Neural cell (in vitro differentiated cells): Measurements from ENCODE around the gene VASH1. TPM values are rescaled to one million over a fixed set of nuclear protein-coding genes. Genes with fewer than 3 reads are reported as not detected.

Source experiments
- H2AFZ ChIP-seq: fragments of 200-600, 300-800 bp; sonication (generic), shearing (Covaris generic); 2 replicates; pipeline ENCODE4 v1.6.0; 2014; ENCODE audit warnings: low read depth, mild to moderate bottlenecking, antibody characterized with exemption, low read length, moderate library complexity
- H3F3A ChIP-seq: fragments of 200-600 bp; shearing (Covaris generic); 2 replicates; pipeline ENCODE4 v1.6.1; 2016; ENCODE audit warnings: mild to moderate bottlenecking, moderate library complexity, mixed read lengths, antibody characterized with exemption, low read length; ENCODE audit not compliant: insufficient read depth, poor library complexity, severe bottlenecking
- H3K27ac ChIP-seq: fragments of 200-600, 300-800 bp; sonication (generic), shearing (Covaris generic); 2 replicates; pipeline ENCODE4 v1.5.1; 2014; ENCODE audit warnings: mild to moderate bottlenecking, low read length, moderate library complexity
- H3K27me3 ChIP-seq: fragments of 300-800, 200-600 bp; sonication (generic), shearing (Covaris generic); 2 replicates; pipeline ENCODE4 v1.6.0; 2014; ENCODE audit warnings: mild to moderate bottlenecking, low read depth, low read length, moderate library complexity; ENCODE audit not compliant: insufficient read depth
- H3K36me3 ChIP-seq: fragments of 300-800, 200-600 bp; sonication (generic), shearing (Covaris generic); 2 replicates; pipeline ENCODE4 v1.5.1; 2014; ENCODE audit warnings: mild to moderate bottlenecking, antibody characterized with exemption, low read length, moderate library complexity; ENCODE audit not compliant: insufficient read depth
- H3K4me2 ChIP-seq: fragments of 300-800, 200-600 bp; sonication (generic), shearing (Covaris generic); 2 replicates; pipeline ENCODE4 v1.6.0; 2014; ENCODE audit warnings: mild to moderate bottlenecking, low read length
- H3K4me3 ChIP-seq: fragments of 300-800, 200-600 bp; sonication (generic), shearing (Covaris generic); 2 replicates; pipeline ENCODE4 v1.5.1; 2014; ENCODE audit warnings: mild to moderate bottlenecking, low read length, moderate library complexity
- H3K79me2 ChIP-seq: fragments of 200-600 bp; shearing (Covaris generic); replicated peaks from 2 replicates; pipeline ENCODE4 v1.6.0; 2014; ENCODE audit warnings: mild to moderate bottlenecking, low read length, moderate library complexity; ENCODE audit not compliant: insufficient read depth
- H3K9ac ChIP-seq: fragments of 300-800, 200-600 bp; sonication (generic), shearing (Covaris generic); 2 replicates; pipeline ENCODE4 v1.6.1; 2016; ENCODE audit warnings: mild to moderate bottlenecking, low read length, mixed read lengths
- H3K9me2 ChIP-seq: fragments of 200-600 bp; shearing (Covaris generic); 2 replicates; pipeline ENCODE4 v1.6.1; 2016; ENCODE audit warnings: mild to moderate bottlenecking, low read length, mixed read lengths; ENCODE audit not compliant: insufficient read depth
- H3K9me3 ChIP-seq: fragments of 200-600, 300-800 bp; sonication (generic), shearing (Covaris generic); 2 replicates; pipeline ENCODE4 v1.6.1; 2016; ENCODE audit warnings: mild to moderate bottlenecking, mixed run types, low read length, moderate library complexity, mixed read lengths
- H4K20me1 ChIP-seq: fragments of 200-600 bp; shearing (Covaris generic); 2 replicates; pipeline ENCODE4 v1.6.1; 2016; ENCODE audit warnings: mild to moderate bottlenecking, mixed run types; ENCODE audit not compliant: insufficient read depth
- EP300 ChIP-seq: fragments of 450-650 bp; conservative IDR thresholded peaks from 2 replicates; pipeline ENCODE4 v1.6.1; 2014; ENCODE audit warnings: antibody characterized with exemption, mild to moderate bottlenecking, moderate library complexity; ENCODE audit not compliant: poor library complexity, severe bottlenecking
- EZH2 ChIP-seq: fragments of 200-600, 300-800 bp; shearing (Covaris generic), sonication (generic); IDR thresholded peaks from 2 replicates; pipeline ENCODE4 v1.6.1; 2014; ENCODE audit warnings: antibody characterized with exemption, low read length, borderline replicate concordance, mild to moderate bottlenecking; ENCODE audit not compliant: insufficient read depth, poor library complexity, severe bottlenecking
- MXI1 ChIP-seq: fragments of 450-650 bp; conservative IDR thresholded peaks from 2 replicates; pipeline ENCODE4 v1.6.1; 2014; ENCODE audit warnings: antibody characterized with exemption, mild to moderate bottlenecking; ENCODE audit not compliant: poor library complexity, severe bottlenecking
- POLR2AphosphoS5 ChIP-seq: IDR thresholded peaks from 2 replicates; pipeline ENCODE4 v1.6.1; 2012
- RAD21 ChIP-seq: fragments of 450-650 bp; conservative IDR thresholded peaks from 2 replicates; pipeline ENCODE4 v1.6.1; 2014; ENCODE audit warnings: antibody characterized with exemption, mild to moderate bottlenecking, moderate library complexity
- SMC3 ChIP-seq: fragments of 450-650 bp; conservative IDR thresholded peaks from 2 replicates; pipeline ENCODE4 v1.6.1; 2014; ENCODE audit warnings: antibody characterized with exemption, mild to moderate bottlenecking, moderate library complexity; ENCODE audit not compliant: poor library complexity
- TAF1 ChIP-seq: IDR thresholded peaks from 2 replicates; pipeline ENCODE4 v1.6.1; 2012; ENCODE audit warnings: low read depth
- polyA plus RNA-seq: library from polyadenylated mRNA; depleted of rRNA; stranded (reverse); fragments of >200 nt; gene quantifications from 2 replicates; pipeline ENCODE4 v1.2.3, GENCODE V29; 2014
- TF ChIP-seq, protein P1 (sequence below): IDR thresholded peaks from 2 replicates; pipeline ENCODE4 v1.6.1; 2012; ENCODE audit warnings: borderline replicate concordance
- TF ChIP-seq, protein P2 (sequence below): fragments of 450-650 bp; IDR thresholded peaks from 2 replicates; pipeline ENCODE4 v1.5.1; 2014; ENCODE audit warnings: antibody characterized with exemption, mild to moderate bottlenecking, moderate library complexity; ENCODE audit not compliant: poor library complexity, severe bottlenecking

Gene VASH1
- polyA plus RNA-seq, 1 donor from 2014 or later, result 26.8 TPM

DNA sequence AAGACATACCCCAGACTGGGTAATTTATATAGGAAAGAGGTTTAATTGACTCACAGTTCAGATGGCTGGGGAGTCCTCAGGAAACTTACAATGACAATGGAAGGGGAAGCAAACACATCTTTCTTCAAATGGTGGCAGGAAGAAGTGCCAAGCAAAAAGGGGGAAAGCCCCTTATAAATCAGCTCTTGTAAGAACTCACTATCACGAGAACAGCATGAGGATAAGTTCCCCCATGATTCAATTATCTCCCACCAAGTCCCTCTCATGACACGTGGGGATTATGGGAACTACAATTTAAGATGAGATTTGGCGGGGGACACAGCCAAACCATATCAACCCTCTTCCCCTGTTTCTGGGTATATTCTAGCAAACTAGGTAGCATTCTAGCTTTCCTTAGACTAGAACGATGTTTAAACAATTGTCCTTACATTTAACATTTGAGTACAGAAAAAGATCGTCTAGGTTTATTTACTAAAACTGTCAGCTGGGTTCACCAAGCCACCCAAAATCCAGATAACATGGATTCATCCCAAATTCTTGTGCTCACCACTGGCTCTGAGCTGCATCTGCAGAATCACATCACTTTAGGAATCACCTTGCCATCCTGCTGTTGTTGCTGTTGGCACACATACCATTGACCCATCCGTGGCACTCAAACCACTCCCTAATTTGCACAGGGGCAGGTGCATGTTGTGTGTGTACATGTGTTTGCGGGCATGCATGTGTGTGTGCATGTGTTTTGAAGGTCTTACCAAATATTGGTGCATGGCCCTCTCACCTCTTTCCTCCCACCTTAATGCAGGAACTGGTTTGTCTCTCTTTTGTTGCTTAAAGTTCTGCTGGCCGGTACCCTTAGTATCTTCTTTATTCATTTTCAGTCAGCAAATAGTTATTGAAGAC, 36.4 kb upstream of the VASH1 start (continued):
- TF ChIP-seq RAD21, result no peak

DNA sequence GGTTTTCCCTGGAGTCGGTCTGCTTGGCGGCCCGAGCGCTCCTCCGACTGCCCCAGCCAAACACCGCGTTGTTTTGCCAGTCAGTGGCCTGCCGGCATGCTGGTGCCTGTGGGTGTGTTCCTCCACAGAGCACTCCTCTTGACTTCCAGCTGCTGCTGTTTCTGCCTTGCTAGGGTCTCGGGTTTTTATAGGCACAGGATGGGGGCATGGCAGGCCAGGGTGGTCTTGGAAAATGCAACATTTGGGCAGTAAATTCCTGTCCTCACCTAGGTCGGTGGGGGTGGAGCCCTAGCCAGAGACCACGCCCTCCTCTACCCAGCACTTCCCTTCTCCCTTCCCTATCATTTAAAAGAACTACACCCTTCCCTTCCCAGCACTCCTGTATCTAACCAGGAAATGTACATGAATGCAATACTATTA, 34.7 kb upstream of the VASH1 start:
- H3K27ac ChIP-seq, result no peak overlapping the region

DNA sequence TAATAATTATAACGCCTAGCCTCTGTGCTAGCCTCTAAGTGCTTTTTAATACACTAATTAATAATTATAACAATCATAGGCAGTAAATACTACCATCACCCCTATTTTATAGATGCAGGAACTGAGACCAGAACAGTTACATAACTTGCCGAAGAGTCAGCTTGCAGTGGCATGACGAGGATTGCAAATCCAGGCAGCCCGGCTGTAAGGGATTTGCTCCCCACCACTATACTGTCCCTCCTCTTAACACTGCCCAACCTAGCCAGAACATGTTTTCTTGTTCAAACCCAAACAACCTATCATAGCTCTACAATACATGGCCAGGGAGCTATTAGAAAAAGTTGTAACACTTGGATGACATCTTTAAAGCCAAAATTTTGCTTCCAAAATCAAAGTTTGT, 33.9 kb upstream of the VASH1 start:
- H2AFZ ChIP-seq, result no peak overlapping the region
- H3K36me3 ChIP-seq, result no peaks in the 10 kb centered on the region
- H3K79me2 ChIP-seq, result no peaks in the 10 kb centered on the region
- H3K27me3 ChIP-seq, result no peaks in the 10 kb centered on the region
- no peaks in the 10 kb centered on the region for H3K9me2 ChIP-seq
- H3K27ac ChIP-seq, result no peak overlapping the region
- H3K4me2 ChIP-seq, result no peak overlapping the region
- no peak overlapping the region for H3K9ac ChIP-seq
- no peaks in the 10 kb centered on the region for H4K20me1 ChIP-seq
- no peaks in the 10 kb centered on the region for H3F3A ChIP-seq
- H3K4me3 ChIP-seq, result no peak overlapping the region
- H3K9me3 ChIP-seq, result no peaks in the 10 kb centered on the region
- no peak for TF ChIP-seq MXI1
- no peak for TF ChIP-seq SMC3
- TF ChIP-seq EP300, result no peak
- TF ChIP-seq, protein P1, sequence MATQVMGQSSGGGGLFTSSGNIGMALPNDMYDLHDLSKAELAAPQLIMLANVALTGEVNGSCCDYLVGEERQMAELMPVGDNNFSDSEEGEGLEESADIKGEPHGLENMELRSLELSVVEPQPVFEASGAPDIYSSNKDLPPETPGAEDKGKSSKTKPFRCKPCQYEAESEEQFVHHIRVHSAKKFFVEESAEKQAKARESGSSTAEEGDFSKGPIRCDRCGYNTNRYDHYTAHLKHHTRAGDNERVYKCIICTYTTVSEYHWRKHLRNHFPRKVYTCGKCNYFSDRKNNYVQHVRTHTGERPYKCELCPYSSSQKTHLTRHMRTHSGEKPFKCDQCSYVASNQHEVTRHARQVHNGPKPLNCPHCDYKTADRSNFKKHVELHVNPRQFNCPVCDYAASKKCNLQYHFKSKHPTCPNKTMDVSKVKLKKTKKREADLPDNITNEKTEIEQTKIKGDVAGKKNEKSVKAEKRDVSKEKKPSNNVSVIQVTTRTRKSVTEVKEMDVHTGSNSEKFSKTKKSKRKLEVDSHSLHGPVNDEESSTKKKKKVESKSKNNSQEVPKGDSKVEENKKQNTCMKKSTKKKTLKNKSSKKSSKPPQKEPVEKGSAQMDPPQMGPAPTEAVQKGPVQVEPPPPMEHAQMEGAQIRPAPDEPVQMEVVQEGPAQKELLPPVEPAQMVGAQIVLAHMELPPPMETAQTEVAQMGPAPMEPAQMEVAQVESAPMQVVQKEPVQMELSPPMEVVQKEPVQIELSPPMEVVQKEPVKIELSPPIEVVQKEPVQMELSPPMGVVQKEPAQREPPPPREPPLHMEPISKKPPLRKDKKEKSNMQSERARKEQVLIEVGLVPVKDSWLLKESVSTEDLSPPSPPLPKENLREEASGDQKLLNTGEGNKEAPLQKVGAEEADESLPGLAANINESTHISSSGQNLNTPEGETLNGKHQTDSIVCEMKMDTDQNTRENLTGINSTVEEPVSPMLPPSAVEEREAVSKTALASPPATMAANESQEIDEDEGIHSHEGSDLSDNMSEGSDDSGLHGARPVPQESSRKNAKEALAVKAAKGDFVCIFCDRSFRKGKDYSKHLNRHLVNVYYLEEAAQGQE, result no peak
- no peak for TF ChIP-seq EZH2
- no peak for TF ChIP-seq POLR2AphosphoS5
- no peak for TF ChIP-seq RAD21
- TF ChIP-seq TAF1, result no peak

More for the DNA sequence above, 34.7 kb upstream of the VASH1 start:
- H3K9me2 ChIP-seq, result no peaks in the 10 kb centered on the region
- TF ChIP-seq RAD21 (no peak), SMC3 (no peak), TAF1 (no peak), EZH2 (no peak), MXI1 (no peak), EP300 (no peak), POLR2AphosphoS5 (no peak)
- TF ChIP-seq, protein P2, sequence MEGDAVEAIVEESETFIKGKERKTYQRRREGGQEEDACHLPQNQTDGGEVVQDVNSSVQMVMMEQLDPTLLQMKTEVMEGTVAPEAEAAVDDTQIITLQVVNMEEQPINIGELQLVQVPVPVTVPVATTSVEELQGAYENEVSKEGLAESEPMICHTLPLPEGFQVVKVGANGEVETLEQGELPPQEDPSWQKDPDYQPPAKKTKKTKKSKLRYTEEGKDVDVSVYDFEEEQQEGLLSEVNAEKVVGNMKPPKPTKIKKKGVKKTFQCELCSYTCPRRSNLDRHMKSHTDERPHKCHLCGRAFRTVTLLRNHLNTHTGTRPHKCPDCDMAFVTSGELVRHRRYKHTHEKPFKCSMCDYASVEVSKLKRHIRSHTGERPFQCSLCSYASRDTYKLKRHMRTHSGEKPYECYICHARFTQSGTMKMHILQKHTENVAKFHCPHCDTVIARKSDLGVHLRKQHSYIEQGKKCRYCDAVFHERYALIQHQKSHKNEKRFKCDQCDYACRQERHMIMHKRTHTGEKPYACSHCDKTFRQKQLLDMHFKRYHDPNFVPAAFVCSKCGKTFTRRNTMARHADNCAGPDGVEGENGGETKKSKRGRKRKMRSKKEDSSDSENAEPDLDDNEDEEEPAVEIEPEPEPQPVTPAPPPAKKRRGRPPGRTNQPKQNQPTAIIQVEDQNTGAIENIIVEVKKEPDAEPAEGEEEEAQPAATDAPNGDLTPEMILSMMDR, result no peak
- TF ChIP-seq, protein P1, result no peak
- H3K9me3 ChIP-seq, result no peaks in the 10 kb centered on the region
- H3K27me3 ChIP-seq, result no peaks in the 10 kb centered on the region
- no peak overlapping the region for H3K4me3 ChIP-seq
- no peaks in the 10 kb centered on the region for H3K36me3 ChIP-seq
- no peaks in the 10 kb centered on the region for H3F3A ChIP-seq
- no peak overlapping the region for H2AFZ ChIP-seq
- no peaks in the 10 kb centered on the region for H3K79me2 ChIP-seq
- no peaks in the 10 kb centered on the region for H4K20me1 ChIP-seq
- no peak overlapping the region for H3K9ac ChIP-seq
- no peak overlapping the region for H3K4me2 ChIP-seq
